Endodermal cell (in vitro differentiated cells): ENCODE data around the gene EFHD1. TPM values are rescaled to one million over a fixed set of nuclear protein-coding genes. Genes with fewer than 3 reads are reported as not detected.

Experiments used
- DNase-seq: peaks from one replicate; pipeline ENCODE4 v3.0.0-alpha.2; 2017
- H3K27ac ChIP-seq: 2 replicates; pipeline ENCODE4 v1.5.1; 2013; ENCODE audit warnings: mild to moderate bottlenecking, low read depth, low read length, moderate library complexity
- H3K27me3 ChIP-seq: 2 replicates; pipeline ENCODE4 v1.6.1; 2013; ENCODE audit warnings: mild to moderate bottlenecking, low read length, moderate library complexity; ENCODE audit not compliant: insufficient read depth, control insufficient read depth, poor library complexity, severe bottlenecking
- H3K36me3 ChIP-seq: 2 replicates; pipeline ENCODE4 v1.7.0; 2013; ENCODE audit warnings: mild to moderate bottlenecking, low read length, moderate library complexity; ENCODE audit not compliant: control insufficient read depth, insufficient read depth
- H3K4me1 ChIP-seq: one replicate; pipeline ENCODE4 v1.7.0; 2013; ENCODE audit warnings: low read length; ENCODE audit not compliant: control insufficient read depth, insufficient read depth
- H3K4me3 ChIP-seq: 2 replicates; pipeline ENCODE4 v1.5.1; 2013; ENCODE audit warnings: mild to moderate bottlenecking, low read length, moderate library complexity
- H3K9ac ChIP-seq: 2 replicates; pipeline ENCODE4 v1.6.1; 2013; ENCODE audit warnings: mild to moderate bottlenecking, low read length, moderate library complexity; ENCODE audit not compliant: poor library complexity, severe bottlenecking; ENCODE audit errors: extremely low read depth
- H3K9me3 ChIP-seq: 2 replicates; pipeline ENCODE4 v1.6.1; 2013; ENCODE audit warnings: mild to moderate bottlenecking, low read length, moderate library complexity; ENCODE audit not compliant: control insufficient read depth
- H3K27ac Mint-ChIP-seq: 2 replicates; pipeline ENCODE4 v1.8.0; 2020; ENCODE audit warnings: mixed read lengths
- H3K27me3 Mint-ChIP-seq: 2 replicates; pipeline ENCODE4 v1.8.0; 2021; ENCODE audit warnings: mild to moderate bottlenecking, mixed read lengths; ENCODE audit not compliant: insufficient read depth
- H3K36me3 Mint-ChIP-seq: 2 replicates; pipeline ENCODE4 v1.8.0; 2020; ENCODE audit warnings: low read depth, mixed read lengths
- H3K4me1 Mint-ChIP-seq: 2 replicates; pipeline ENCODE4 v1.8.0; 2020; ENCODE audit warnings: mixed read lengths
- H3K4me3 Mint-ChIP-seq: 2 replicates; pipeline ENCODE4 v1.8.0; 2020; ENCODE audit warnings: mild to moderate bottlenecking, moderate library complexity, mixed read lengths
- H3K9me3 Mint-ChIP-seq: 2 replicates; pipeline ENCODE4 v1.8.0; 2020; ENCODE audit warnings: mild to moderate bottlenecking, mixed read lengths
- CTCF ChIP-seq: fragments of 200-600 bp; sonication (generic); conservative IDR thresholded peaks from 2 replicates; pipeline ENCODE4 v1.5.0; 2021; ENCODE audit warnings: antibody characterized with exemption, mild to moderate bottlenecking
- WGBS, 2 experiments: methylation state at CpG; one replicate each; pipeline versions ENCODE4 v1.1.5 to v1.1.7; 2013; ENCODE audit warnings: missing lambda C conversion rate in 2 of 2, mixed read lengths in 1 of 2; ENCODE audit not compliant: insufficient coverage in 1 of 2, insufficient read length in 1 of 2; 5-methylcytosine and 5-hydroxymethylcytosine counted together
- total RNA-seq, 2 donors: library from RNA; stranded (reverse); fragmentation: NEBNext Ultra II Directional in 1 of 2; extraction: Animal tissue kit (Norgen Biotek cat#: 25700) in 1 of 2; gene quantifications; 2 replicates in 1 of 2; 3 replicates in 1 of 2; pipeline ENCODE4 v1.2.1, GENCODE V29; 2021

EFHD1 gene
- total RNA-seq, 2 donors from 2014 or later = 6.8 to 12.5 TPM

- no peak for DNase-seq
- no peaks in the 10 kb centered on the region for H3K36me3 Mint-ChIP-seq
- H3K4me3 Mint-ChIP-seq = no peak overlapping the region
- no peaks in the 10 kb centered on the region for H3K36me3 ChIP-seq
- no peak overlapping the region for H3K4me3 ChIP-seq
- no peak for TF ChIP-seq CTCF
- H3K9me3 Mint-ChIP-seq = no peaks in the 10 kb centered on the region
- H3K27ac Mint-ChIP-seq = no peak overlapping the region
- H3K9ac ChIP-seq = no peak overlapping the region
- no peaks in the 10 kb centered on the region for H3K27me3 ChIP-seq
- no peak overlapping the region for H3K27ac ChIP-seq
- H3K4me1 ChIP-seq = no peaks in the 10 kb centered on the region
- 84 to 85% methylated on average over 2 to 3 of the region's 3 CpGs for WGBS, 2 experiments
- no peaks in the 10 kb centered on the region for H3K4me1 Mint-ChIP-seq
- H3K9me3 ChIP-seq = no peaks in the 10 kb centered on the region
- H3K27me3 Mint-ChIP-seq = peaks cover 3% of the 10 kb centered on the region
These were observed 23.3 kb upstream of the EFHD1 start for GRCh38 chr2:232610081-232610480.

GRCh38 chr2:232611061-232611460 is 22.3 kb upstream of the EFHD1 start:
- Histone ChIP-seq H3K27me3 (no peaks in the 10 kb centered on the region), H3K9me3 (no peaks in the 10 kb centered on the region), H3K27ac (no peak overlapping the region), H3K9ac (no peak overlapping the region), H3K36me3 (no peaks in the 10 kb centered on the region), H3K4me3 (no peak overlapping the region), H3K4me1 (no peaks in the 10 kb centered on the region)
- Mint-ChIP-seq H3K9me3 (no peaks in the 10 kb centered on the region), H3K4me1 (no peaks in the 10 kb centered on the region), H3K4me3 (no peak overlapping the region), H3K27ac (no peak overlapping the region), H3K36me3 (no peaks in the 10 kb centered on the region), H3K27me3 (peaks cover 3% of the 10 kb centered on the region)
- no peak for DNase-seq
- WGBS, 2 experiments = 82 to 89% methylated on average over 5 to 6 of the region's 6 CpGs
- TF ChIP-seq CTCF = no peak

DNA sequence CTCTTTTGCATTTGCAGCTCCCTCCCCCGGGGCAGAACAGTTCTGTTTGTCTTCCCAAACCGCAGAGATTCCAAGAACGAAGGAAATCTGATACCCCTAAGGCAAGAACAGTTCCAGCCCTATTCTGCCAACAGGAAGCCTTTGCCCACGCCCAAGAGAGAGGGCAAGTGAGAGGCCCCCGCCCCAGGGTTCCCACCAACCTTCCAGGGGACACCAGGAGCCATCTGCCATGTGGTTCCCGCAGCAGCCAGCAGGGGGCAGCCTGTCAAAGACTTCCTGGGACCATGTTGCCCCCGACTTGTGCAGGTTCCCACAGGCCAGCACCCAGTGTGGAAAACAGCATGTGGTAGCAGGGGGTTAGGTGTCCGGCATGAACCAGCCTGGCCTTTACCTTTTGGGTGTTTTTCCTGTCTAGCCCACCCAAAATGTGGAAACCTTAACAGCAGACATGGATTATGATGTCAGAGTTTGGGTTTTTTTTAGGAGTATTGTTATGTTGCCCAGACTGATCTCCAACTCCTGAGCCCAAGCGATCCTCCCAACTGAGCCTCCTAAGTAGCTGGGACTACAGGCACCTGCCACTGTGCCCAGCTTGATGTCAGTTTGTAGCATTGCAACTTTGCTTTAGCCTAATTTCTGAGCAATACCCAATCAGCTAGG is 21.7 kb upstream of the EFHD1 start:
- peak; percentile 93 for TF ChIP-seq CTCF
- Histone ChIP-seq H3K4me3 (no peak overlapping the region), H3K27ac (no peak overlapping the region), H3K27me3 (no peaks in the 10 kb centered on the region), H3K9ac (no peak overlapping the region), H3K4me1 (no peaks in the 10 kb centered on the region), H3K36me3 (no peaks in the 10 kb centered on the region), H3K9me3 (no peaks in the 10 kb centered on the region)
- no peak overlapping the region for H3K4me3 Mint-ChIP-seq
- H3K4me1 Mint-ChIP-seq = no peaks in the 10 kb centered on the region
- H3K36me3 Mint-ChIP-seq = no peaks in the 10 kb centered on the region
- DNase-seq = peak; percentile 91
- no peak overlapping the region for H3K27ac Mint-ChIP-seq
- WGBS, 2 experiments = 57 to 62% methylated on average over 5 to 9 of the region's 9 CpGs
- no peaks in the 10 kb centered on the region for H3K9me3 Mint-ChIP-seq
- no peaks in the 10 kb centered on the region for H3K27me3 Mint-ChIP-seq
